Ascending aorta (tissue), 2 donors: Measurements from ENCODE around the gene ADAM11. TPM values are rescaled to one million over a fixed set of nuclear protein-coding genes. Genes with fewer than 3 reads are reported as not detected.
"Not testable (repeated sequence)": the region's sequence is repeated elsewhere in the genome, so short reads cannot be mapped to it uniquely, and the experiment has no call there.

Source experiments
- DNase-seq, 2 donors: peaks; one replicate each; pipeline ENCODE4 v3.0.0-alpha.2; 2019; ENCODE audit warnings: low spot score in 2 of 2
- H3K27ac ChIP-seq, 2 donors: fragments of 200-600 bp; sonication (generic); one replicate each; pipeline ENCODE4 v1.5.1; 2016 to 2017; ENCODE audit warnings: mild to moderate bottlenecking in 1 of 2
- H3K27me3 ChIP-seq: fragments of 200-600 bp; sonication (generic); one replicate; pipeline ENCODE4 v1.5.1; 2017
- H3K36me3 ChIP-seq, 2 donors: fragments of 200-600 bp; sonication (generic); one replicate each; pipeline ENCODE4 v1.5.1; 2016
- H3K4me1 ChIP-seq, 2 donors: fragments of 200-600 bp; sonication (generic); one replicate each; pipeline ENCODE4 v1.5.1; 2016 to 2017; ENCODE audit warnings: mild to moderate bottlenecking in 1 of 2
- H3K4me3 ChIP-seq, 2 donors: fragments of 200-600 bp; sonication (generic); one replicate each; pipeline ENCODE4 v1.5.1; 2016 to 2017; ENCODE audit warnings: mild to moderate bottlenecking in 1 of 2
- H3K9me3 ChIP-seq, 2 donors: fragments of 200-600 bp; sonication (generic); one replicate each; pipeline ENCODE4 v1.5.1; 2016
- CTCF ChIP-seq, 3 experiments: fragments of 200-600 bp in 2 of 3; fragments of 450-650 bp in 1 of 3; sonication (generic) in 2 of 3; IDR thresholded peaks; one replicate each; pipeline ENCODE4 v1.5.1; 2016 to 2019; ENCODE audit warnings: antibody characterized with exemption in 3 of 3, mild to moderate bottlenecking in 1 of 3, moderate library complexity in 1 of 3
- intact Hi-C: fragments of 100-400 bp; cut with DNase I; formaldehyde crosslinking; loops from one replicate; pipeline ENCODE4 v1.15.1; 2023
- total RNA-seq: library from RNA; depleted of rRNA; stranded (reverse); fragments of >200 nt; gene quantifications from one replicate; pipeline ENCODE4 v1.1.0, GENCODE V29; 2016

Gene ADAM11
- total RNA-seq, 1 donor from 2014 or later: not detected

DNA sequence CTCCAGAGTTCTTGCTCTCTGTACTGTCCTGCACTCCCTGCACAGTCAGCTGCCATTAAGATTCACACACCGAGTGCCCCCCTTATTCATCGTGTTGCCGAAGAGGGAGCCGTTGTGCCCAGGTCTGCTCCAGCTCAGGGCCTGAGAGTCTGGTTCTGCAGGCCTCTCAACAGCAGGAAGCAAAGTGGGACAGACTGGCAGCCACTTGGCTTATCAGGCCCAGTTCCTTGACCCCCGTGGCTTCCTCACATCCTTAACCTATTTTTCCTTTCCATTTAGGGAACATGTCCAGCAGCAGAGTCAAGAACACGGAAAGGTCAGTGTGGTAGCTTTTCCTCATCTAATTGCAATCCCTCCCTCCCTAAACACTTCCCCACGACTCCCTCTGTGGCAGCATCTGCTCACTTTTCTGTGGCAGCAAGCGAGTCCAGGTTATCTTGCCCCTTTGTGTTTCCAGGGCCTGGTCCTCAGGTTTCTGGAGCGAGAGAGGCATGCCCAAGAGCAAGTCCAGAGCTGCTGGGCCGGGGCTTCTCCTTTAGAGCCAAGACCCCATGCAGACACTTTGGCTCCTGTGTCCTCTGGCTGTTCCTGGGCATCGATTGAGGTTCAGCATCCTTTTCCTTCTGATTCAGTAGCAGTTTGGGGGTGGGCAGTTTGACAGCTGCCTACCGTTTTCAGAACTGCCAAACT is 22.1 kb upstream of the ADAM11 start:
- Histone ChIP-seq H3K4me1 (no peaks in the 10 kb centered on the region), H3K27me3 (no peaks in the 10 kb centered on the region), H3K4me3 (no peak overlapping the region), H3K36me3 (no peaks in the 10 kb centered on the region), H3K9me3 (no peaks in the 10 kb centered on the region), H3K27ac (no peak overlapping the region)
- intact Hi-C loops: no loop called here
- no peak for TF ChIP-seq CTCF (IDR thresholded peaks at IDR 0.05)
- no peak for DNase-seq

DNA sequence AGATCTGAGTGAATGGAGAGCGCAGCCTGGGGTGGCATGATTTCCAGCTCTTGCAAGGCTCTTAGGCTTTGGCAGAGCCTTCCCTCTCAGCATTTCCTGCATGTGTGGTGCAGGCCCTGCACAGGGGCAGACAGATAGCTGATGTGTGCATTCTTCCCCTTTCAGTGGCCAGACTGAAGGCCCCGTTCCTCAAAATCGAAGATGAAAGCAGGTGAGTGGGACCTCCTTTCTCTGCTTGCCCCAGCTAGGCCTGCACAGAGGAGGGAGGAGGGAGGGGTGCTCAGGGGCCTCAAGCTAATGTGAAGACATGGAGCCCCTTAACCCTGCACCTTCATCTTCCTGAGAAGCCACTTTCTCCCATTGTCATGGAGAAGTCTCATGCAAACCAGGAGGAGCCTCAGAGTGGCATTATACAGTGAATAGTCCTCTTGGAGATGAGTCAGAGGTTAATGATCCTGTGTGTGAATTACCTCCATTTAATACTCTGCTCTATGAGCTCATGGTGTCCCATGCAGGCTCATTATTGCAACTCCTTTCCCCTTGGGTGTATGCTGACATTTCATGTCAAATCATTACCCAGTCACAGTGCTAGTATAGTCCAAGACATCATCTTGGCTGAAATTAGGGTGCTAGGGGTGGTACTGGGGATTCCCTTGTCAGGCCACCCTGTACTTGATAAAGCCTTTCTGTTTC is 20.4 kb upstream of the ADAM11 start:
- intact Hi-C loops: no loop called here
- Histone ChIP-seq H3K4me3 (no peak overlapping the region), H3K4me1 (no peaks in the 10 kb centered on the region), H3K27ac (no peak overlapping the region), H3K27me3 (no peaks in the 10 kb centered on the region), H3K9me3 (no peaks in the 10 kb centered on the region), H3K36me3 (no peaks in the 10 kb centered on the region)
- no peak for TF ChIP-seq CTCF (IDR thresholded peaks at IDR 0.05)
- DNase-seq: no peak

DNA sequence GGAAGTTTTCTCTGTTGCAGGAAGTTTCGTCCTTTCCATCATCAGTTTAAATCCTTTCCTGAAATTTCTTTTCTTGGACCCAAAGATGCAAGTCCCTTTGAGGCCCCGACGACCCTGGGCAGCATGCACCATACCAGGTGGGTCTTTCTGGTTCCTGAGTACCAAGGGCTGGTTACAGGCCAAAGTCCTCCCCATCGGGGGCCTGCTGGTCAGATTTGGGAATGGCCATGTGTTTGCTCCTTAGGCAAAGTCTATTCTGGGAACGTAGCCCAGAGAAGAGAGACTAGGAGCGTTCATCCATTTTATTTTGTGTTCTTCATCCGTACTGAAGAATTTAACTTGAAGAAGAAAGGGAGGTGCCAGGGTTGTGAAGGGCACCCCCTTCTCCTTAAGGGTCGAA is 17.5 kb upstream of the ADAM11 start:
- intact Hi-C loops: no loop called here
- Histone ChIP-seq H3K9me3 (no peaks in the 10 kb centered on the region), H3K27ac (no peak overlapping the region), H3K27me3 (no peaks in the 10 kb centered on the region), H3K36me3 (no peaks in the 10 kb centered on the region), H3K4me3 (no peak overlapping the region), H3K4me1 (no peaks in the 10 kb centered on the region)
- no peak for TF ChIP-seq CTCF (IDR thresholded peaks at IDR 0.05)
- DNase-seq: no peak

GRCh38 chr17:44745301-44745700 is 13.5 kb upstream of the ADAM11 start:
- intact Hi-C loops: no loop called here
- no peak for TF ChIP-seq CTCF (IDR thresholded peaks at IDR 0.05)

DNA sequence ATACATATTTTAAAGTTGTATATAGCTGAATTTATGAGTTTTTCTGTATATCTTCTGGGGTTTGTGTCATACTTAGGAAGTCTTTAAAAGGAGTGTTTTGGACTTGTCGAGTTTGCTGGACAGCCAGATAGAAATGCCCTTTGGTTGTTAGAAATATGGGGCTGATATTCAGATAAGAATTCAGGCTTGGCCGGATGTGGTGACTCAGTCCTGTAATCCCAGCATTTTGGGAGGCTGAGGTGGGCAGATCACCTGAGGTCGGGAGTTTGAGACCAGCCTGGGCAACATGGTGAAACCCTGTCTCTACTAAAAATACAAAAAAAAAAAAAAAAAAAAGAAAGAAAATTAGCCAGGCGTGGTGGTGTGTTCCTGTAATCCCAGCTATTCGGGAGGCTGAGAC is 13.1 kb upstream of the ADAM11 start:
- H3K4me1 ChIP-seq, H3K27ac ChIP-seq, DNase-seq, intact Hi-C loops, H3K27me3 ChIP-seq, H3K9me3 ChIP-seq, H3K36me3 ChIP-seq, H3K4me3 ChIP-seq: not testable (repeated sequence)

More at GRCh38 chr17:44745301-44745700, 13.5 kb upstream of the ADAM11 start:
- no peak overlapping the region for H3K27ac ChIP-seq
- no peak for DNase-seq
- H3K4me1 ChIP-seq: no peaks in the 10 kb centered on the region
- no peaks in the 10 kb centered on the region for H3K36me3 ChIP-seq
- no peaks in the 10 kb centered on the region for H3K9me3 ChIP-seq
- H3K4me3 ChIP-seq: no peak overlapping the region
- H3K27me3 ChIP-seq: no peaks in the 10 kb centered on the region

DNA sequence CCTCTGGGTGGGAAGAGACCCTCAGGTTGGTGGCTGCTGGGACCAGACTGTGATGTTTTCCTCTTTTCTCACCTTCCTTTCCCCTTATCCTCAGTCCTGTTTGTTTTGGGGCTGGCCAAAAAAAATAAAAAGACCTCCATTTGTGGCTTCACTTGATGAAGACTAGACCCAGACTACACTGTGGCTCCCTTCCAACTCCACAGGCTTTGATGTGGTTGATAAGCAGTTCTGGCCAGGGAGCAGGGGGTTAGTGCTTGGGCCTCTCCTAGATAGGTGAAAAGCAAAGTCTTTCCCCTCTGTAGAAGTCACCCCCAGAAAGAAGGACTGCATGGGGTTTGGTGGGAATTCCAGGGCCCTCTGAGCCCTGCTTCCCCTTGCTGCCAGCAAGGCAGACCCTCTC is 11.2 kb upstream of the ADAM11 start:
- no peaks in the 10 kb centered on the region for H3K27me3 ChIP-seq
- no peaks in the 10 kb centered on the region for H3K9me3 ChIP-seq
- no peak for TF ChIP-seq CTCF (IDR thresholded peaks at IDR 0.05)
- H3K4me1 ChIP-seq: no peaks in the 10 kb centered on the region
- DNase-seq: no peak
- intact Hi-C loops: no loop called here
- H3K4me3 ChIP-seq: no peak overlapping the region
- H3K27ac ChIP-seq: no peak overlapping the region
- H3K36me3 ChIP-seq: no peaks in the 10 kb centered on the region
